ENCODE results near the gene PRKG1.

- no peak for TF ChIP-seq CTCF (conservative IDR thresholded peaks at IDR 0.05; ENCODE audit: low read depth, low read length)
- TF ChIP-seq EZH2phosphoT487 (IDR thresholded peaks at IDR 0.05; ENCODE audit: borderline replicate concordance, low read length): no peak
Observed at GRCh38 chr10:51228714-51229100, 154.4 kb downstream of the PRKG1 start.
